ENCODE data around the gene FREM2. TPM values are rescaled to one million over a fixed set of nuclear protein-coding genes. Genes with fewer than 3 reads are reported as not detected.

Gene FREM2
- total RNA-seq, 1 experiment from 2014 or later = 3.8 TPM

- intact Hi-C loops (cut with micrococcal nuclease; ENCODE audit: unreplicated experiment) = no loop called here
- CTCF ChIA-PET = interaction anchor here (1.0 kb wide), 1 partner anchor 11 kb away, joined by 3 read pairs; the partner anchor contains the start of gene FREM2
- Histone ChIP-seq H3K27me3 (replicated peaks; ENCODE audit: insufficient read depth, low read depth, low read length, poor library complexity) (no peaks in the 10 kb centered on the region), H3K4me3 (ENCODE audit: low read depth, low read length, poor library complexity, severe bottlenecking) (no peak overlapping the region), H3K27ac (ENCODE audit: low read depth, low read length, poor library complexity, severe bottlenecking) (no peak overlapping the region), H3K9me3 (ENCODE audit: low read depth, low read length, poor library complexity, severe bottlenecking) (no peaks in the 10 kb centered on the region), H3K4me1 (ENCODE audit: insufficient read depth, low read length, poor library complexity, severe bottlenecking) (peaks cover 16% of the 10 kb centered on the region), H3K36me3 (ENCODE audit: insufficient read depth, low read length, poor library complexity, severe bottlenecking) (no peaks in the 10 kb centered on the region)
- BruUV-seq (replicated peaks) = no TSS peak
- DNase-seq (ENCODE audit: low spot score) = peak; percentile 45
- POLR2A ChIA-PET (ENCODE audit: low non-redundant PET) = no interaction called here
- TF ChIP-seq EZH2 (IDR thresholded peaks at IDR 0.05; ENCODE audit: borderline replicate concordance, low read depth, low read length, poor library complexity, severe bottlenecking) (no peak), CTCF (conservative IDR thresholded peaks at IDR 0.05; ENCODE audit: low read depth, low read length) (peak; percentile 14; the same call in 1 of the 2 replicates)
Measured at GRCh38 chr13:38697628-38698333, 10.9 kb downstream of the FREM2 start.

- CTCF ChIA-PET = no interaction called here
- H3K27me3 ChIP-seq (replicated peaks; ENCODE audit: insufficient read depth, low read depth, low read length, poor library complexity) = no peaks in the 10 kb centered on the region
- TF ChIP-seq EZH2 (IDR thresholded peaks at IDR 0.05; ENCODE audit: borderline replicate concordance, low read depth, low read length, poor library complexity, severe bottlenecking) = no peak
- TF ChIP-seq CTCF (conservative IDR thresholded peaks at IDR 0.05; ENCODE audit: low read depth, low read length) = no peak
- intact Hi-C loops (cut with micrococcal nuclease; ENCODE audit: unreplicated experiment) = no loop called here
- H3K4me3 ChIP-seq (ENCODE audit: low read depth, low read length, poor library complexity, severe bottlenecking) = no peak overlapping the region
- BruUV-seq (replicated peaks) = no TSS peak
- no peaks in the 10 kb centered on the region for H3K9me3 ChIP-seq (ENCODE audit: low read depth, low read length, poor library complexity, severe bottlenecking)
- H3K27ac ChIP-seq (ENCODE audit: low read depth, low read length, poor library complexity, severe bottlenecking) = no peak overlapping the region
- no peak for DNase-seq (ENCODE audit: low spot score)
- POLR2A ChIA-PET (ENCODE audit: low non-redundant PET) = no interaction called here
- no peaks in the 10 kb centered on the region for H3K36me3 ChIP-seq (ENCODE audit: insufficient read depth, low read length, poor library complexity, severe bottlenecking)
- peaks cover 20% of the 10 kb centered on the region for H3K4me1 ChIP-seq (ENCODE audit: insufficient read depth, low read length, poor library complexity, severe bottlenecking)
Measured at GRCh38 chr13:38700051-38700450, 13.2 kb downstream of the FREM2 start.

- CTCF ChIA-PET = no interaction called here
- no TSS peak for BruUV-seq (replicated peaks)
- POLR2A ChIA-PET (ENCODE audit: low non-redundant PET) = no interaction called here
Measured at GRCh38 chr13:38702669-38703068, 15.8 kb downstream of the FREM2 start.

More at GRCh38 chr13:38702669-38703068, 15.8 kb downstream of the FREM2 start:
- peaks cover 20% of the 10 kb centered on the region for H3K4me1 ChIP-seq (ENCODE audit: insufficient read depth, low read length, poor library complexity, severe bottlenecking)
- H3K36me3 ChIP-seq (ENCODE audit: insufficient read depth, low read length, poor library complexity, severe bottlenecking) = no peaks in the 10 kb centered on the region
- H3K27me3 ChIP-seq (replicated peaks; ENCODE audit: insufficient read depth, low read depth, low read length, poor library complexity) = no peaks in the 10 kb centered on the region
- H3K9me3 ChIP-seq (ENCODE audit: low read depth, low read length, poor library complexity, severe bottlenecking) = no peaks in the 10 kb centered on the region
- intact Hi-C loops (cut with micrococcal nuclease; ENCODE audit: unreplicated experiment) = no loop called here
- no peak overlapping the region for H3K27ac ChIP-seq (ENCODE audit: low read depth, low read length, poor library complexity, severe bottlenecking)
- DNase-seq (ENCODE audit: low spot score) = peak; percentile 61
- TF ChIP-seq CTCF (conservative IDR thresholded peaks at IDR 0.05; ENCODE audit: low read depth, low read length) (no peak), EZH2 (IDR thresholded peaks at IDR 0.05; ENCODE audit: borderline replicate concordance, low read depth, low read length, poor library complexity, severe bottlenecking) (no peak)
- no peak overlapping the region for H3K4me3 ChIP-seq (ENCODE audit: low read depth, low read length, poor library complexity, severe bottlenecking)
